HEK293 (cell line): ENCODE measurements around the gene GMEB1.

ENCODE experiments used
- IKZF3 ChIP-seq: fragments of 450-650 bp; IDR thresholded peaks from 2 replicates; pipeline ENCODE4 v1.5.0; 2018; ENCODE audit warnings: missing biosample characterization, mild to moderate bottlenecking, missing genetic modification characterization, moderate library complexity
- KLF16 ChIP-seq: fragments of 450-650 bp; formaldehyde crosslinking; IDR thresholded peaks from 2 replicates; pipeline ENCODE4 v1.5.1; 2017; ENCODE audit warnings: missing biosample characterization, missing genetic modification characterization
- MZF1 ChIP-seq: fragments of 450-650 bp; formaldehyde crosslinking; IDR thresholded peaks from 2 replicates; pipeline ENCODE4 v1.5.1; 2017; ENCODE audit warnings: missing biosample characterization, missing genetic modification characterization, borderline replicate concordance
- OSR2 ChIP-seq: fragments of 450-650 bp; formaldehyde crosslinking; IDR thresholded peaks from 2 replicates; pipeline ENCODE4 v1.5.1; 2016; ENCODE audit warnings: missing biosample characterization, missing genetic modification characterization
- PRDM1 ChIP-seq: fragments of 450-650 bp; formaldehyde crosslinking; IDR thresholded peaks from 2 replicates; pipeline ENCODE4; 2016; ENCODE audit warnings: missing biosample characterization, missing genetic modification characterization
- SALL2 ChIP-seq: fragments of 450-650 bp; formaldehyde crosslinking; IDR thresholded peaks from 2 replicates; pipeline ENCODE4 v1.5.0; 2017; ENCODE audit warnings: missing biosample characterization, mild to moderate bottlenecking, missing genetic modification characterization, borderline replicate concordance
- SP3 ChIP-seq: fragments of 450-650 bp; formaldehyde crosslinking; IDR thresholded peaks from 2 replicates; pipeline ENCODE4 v1.5.1; 2016; ENCODE audit warnings: missing biosample characterization, missing genetic modification characterization
- ZBTB11 ChIP-seq: fragments of 450-650 bp; formaldehyde crosslinking; conservative IDR thresholded peaks from 2 replicates; pipeline ENCODE4 v1.5.1; 2016; ENCODE audit warnings: low read depth, missing biosample characterization, missing genetic modification characterization
- ZBTB17 ChIP-seq: fragments of 450-650 bp; formaldehyde crosslinking; IDR thresholded peaks from 2 replicates; pipeline ENCODE4 v1.5.1; 2016; ENCODE audit warnings: missing biosample characterization, missing genetic modification characterization
- ZEB2 ChIP-seq: fragments of 450-650 bp; formaldehyde crosslinking; IDR thresholded peaks from 2 replicates; pipeline ENCODE4 v1.5.1; 2016; ENCODE audit warnings: missing biosample characterization, missing genetic modification characterization
- ZNF132 ChIP-seq: fragments of 450-650 bp; formaldehyde crosslinking; IDR thresholded peaks from 2 replicates; pipeline ENCODE4 v1.5.1; 2017; ENCODE audit warnings: missing biosample characterization, missing genetic modification characterization, borderline replicate concordance
- ZNF214 ChIP-seq: fragments of 450-650 bp; formaldehyde crosslinking; IDR thresholded peaks from 2 replicates; pipeline ENCODE4 v1.5.1; 2017; ENCODE audit warnings: missing biosample characterization, mild to moderate bottlenecking, missing genetic modification characterization, borderline replicate concordance
- ZNF292 ChIP-seq: fragments of 450-650 bp; formaldehyde crosslinking; IDR thresholded peaks from 2 replicates; pipeline ENCODE4 v1.5.1; 2016; ENCODE audit warnings: low read depth, missing biosample characterization, missing genetic modification characterization, borderline replicate concordance
- ZNF529 ChIP-seq: fragments of 450-650 bp; formaldehyde crosslinking; IDR thresholded peaks from 2 replicates; pipeline ENCODE4 v1.5.1; 2017; ENCODE audit warnings: missing genetic modification characterization, missing biosample characterization; ENCODE audit not compliant: insufficient replicate concordance
- ZNF660 ChIP-seq: fragments of 450-650 bp; IDR thresholded peaks from 2 replicates; pipeline ENCODE4 v1.5.1; 2018; ENCODE audit warnings: missing biosample characterization, mild to moderate bottlenecking, missing genetic modification characterization
- ZNF76 ChIP-seq: fragments of 450-650 bp; formaldehyde crosslinking; IDR thresholded peaks from 2 replicates; pipeline ENCODE4; 2016; ENCODE audit warnings: low read depth, missing biosample characterization, missing genetic modification characterization, borderline replicate concordance
- ZNF843 ChIP-seq: fragments of 450-650 bp; formaldehyde crosslinking; IDR thresholded peaks from 2 replicates; pipeline ENCODE4 v1.5.1; 2016; ENCODE audit warnings: missing biosample characterization, missing genetic modification characterization
- TF ChIP-seq, protein P1 (sequence below): fragments of 450-650 bp; formaldehyde crosslinking; conservative IDR thresholded peaks from 2 replicates; pipeline ENCODE4 v1.5.1; 2016; ENCODE audit warnings: low read depth, missing biosample characterization, missing genetic modification characterization
- TF ChIP-seq, protein P2 (sequence below): fragments of 450-650 bp; formaldehyde crosslinking; IDR thresholded peaks from 2 replicates; pipeline ENCODE4 v1.5.1; 2017; ENCODE audit warnings: missing biosample characterization, missing genetic modification characterization
- TF ChIP-seq, protein P3 (sequence below): fragments of 450-650 bp; formaldehyde crosslinking; IDR thresholded peaks from 2 replicates; pipeline ENCODE4 v1.5.1; 2017; ENCODE audit warnings: missing biosample characterization, missing genetic modification characterization
- TF ChIP-seq, protein P4 (sequence below): fragments of 450-650 bp; formaldehyde crosslinking; IDR thresholded peaks from 2 replicates; pipeline ENCODE4 v1.5.1; 2016; ENCODE audit warnings: missing biosample characterization, missing genetic modification characterization

Gene GMEB1

DNA sequence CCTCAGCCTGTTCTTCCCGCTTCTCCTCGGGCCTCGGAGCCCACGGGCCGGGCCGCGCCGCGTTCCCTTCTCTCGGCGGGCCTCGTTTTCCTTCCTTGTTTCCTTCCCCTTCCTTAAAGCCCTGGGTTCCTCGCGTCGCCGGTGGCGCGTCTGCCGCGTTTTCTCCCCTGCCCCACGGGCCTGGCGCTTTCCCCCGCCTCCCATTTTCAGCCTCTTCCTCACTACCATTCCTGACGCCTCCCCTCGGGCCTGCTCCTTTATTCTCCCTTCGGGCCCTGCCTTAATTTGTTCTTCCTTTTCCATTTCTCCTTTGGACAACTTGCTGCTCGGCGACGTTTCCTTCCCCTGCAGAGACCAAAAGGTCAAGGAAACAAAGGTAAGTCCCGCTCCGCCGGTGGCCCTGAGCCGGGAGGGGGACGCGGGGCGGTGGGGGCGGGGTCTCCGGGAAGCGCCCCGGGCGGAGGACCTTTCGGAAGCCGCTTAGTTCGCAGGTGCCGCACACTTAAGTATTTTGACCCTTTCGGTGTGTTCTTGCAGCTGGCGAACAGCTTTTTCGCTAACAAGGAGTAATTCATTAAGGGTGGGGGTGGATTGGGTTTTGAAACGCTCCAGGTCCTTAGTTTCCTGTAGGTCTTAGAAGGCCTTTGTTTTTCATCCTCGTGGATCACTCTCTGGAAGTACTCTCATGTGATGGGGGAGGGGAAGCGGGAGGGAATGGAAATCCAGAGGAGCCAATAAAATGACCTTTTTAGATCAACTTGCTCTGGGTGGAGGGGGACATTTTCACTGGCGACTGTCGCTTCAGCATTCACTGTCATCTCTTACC is 68.9 kb downstream of the GMEB1 start (continued):
- TF ChIP-seq IKZF3 (0 out of 2 replicates have a peak, but pooled peaks have one; percentile 31), PRDM1 (tag by site-specific recombination) (peak; percentile 90), ZEB2 (peak; percentile 30; the same call in 1 of the 2 replicates), ZNF292 (tag by site-specific recombination) (no peak), OSR2 (tag by site-specific recombination) (peak; percentile 41; the same call in 1 of the 2 replicates), MZF1 (tag by site-specific recombination) (peak; percentile 32; the same call in 1 of the 2 replicates), ZBTB11 (tag by site-specific recombination) (no peak), ZNF843 (tag by site-specific recombination) (no peak), SP3 (tag by site-specific recombination) (peak; percentile 33; the same call in 1 of the 2 replicates), KLF16 (no peak), ZNF529 (tag by site-specific recombination) (no peak), ZNF76 (tag by site-specific recombination) (no peak), ZNF660 (tag by site-specific recombination) (peak; percentile 23; the same call in 1 of the 2 replicates), ZNF214 (tag by site-specific recombination) (no peak), ZNF132 (no peak), SALL2 (tag by site-specific recombination) (no peak), ZBTB17 (tag by site-specific recombination) (peak; percentile 31; the same call in 1 of the 2 replicates)
- TF ChIP-seq, protein P1, sequence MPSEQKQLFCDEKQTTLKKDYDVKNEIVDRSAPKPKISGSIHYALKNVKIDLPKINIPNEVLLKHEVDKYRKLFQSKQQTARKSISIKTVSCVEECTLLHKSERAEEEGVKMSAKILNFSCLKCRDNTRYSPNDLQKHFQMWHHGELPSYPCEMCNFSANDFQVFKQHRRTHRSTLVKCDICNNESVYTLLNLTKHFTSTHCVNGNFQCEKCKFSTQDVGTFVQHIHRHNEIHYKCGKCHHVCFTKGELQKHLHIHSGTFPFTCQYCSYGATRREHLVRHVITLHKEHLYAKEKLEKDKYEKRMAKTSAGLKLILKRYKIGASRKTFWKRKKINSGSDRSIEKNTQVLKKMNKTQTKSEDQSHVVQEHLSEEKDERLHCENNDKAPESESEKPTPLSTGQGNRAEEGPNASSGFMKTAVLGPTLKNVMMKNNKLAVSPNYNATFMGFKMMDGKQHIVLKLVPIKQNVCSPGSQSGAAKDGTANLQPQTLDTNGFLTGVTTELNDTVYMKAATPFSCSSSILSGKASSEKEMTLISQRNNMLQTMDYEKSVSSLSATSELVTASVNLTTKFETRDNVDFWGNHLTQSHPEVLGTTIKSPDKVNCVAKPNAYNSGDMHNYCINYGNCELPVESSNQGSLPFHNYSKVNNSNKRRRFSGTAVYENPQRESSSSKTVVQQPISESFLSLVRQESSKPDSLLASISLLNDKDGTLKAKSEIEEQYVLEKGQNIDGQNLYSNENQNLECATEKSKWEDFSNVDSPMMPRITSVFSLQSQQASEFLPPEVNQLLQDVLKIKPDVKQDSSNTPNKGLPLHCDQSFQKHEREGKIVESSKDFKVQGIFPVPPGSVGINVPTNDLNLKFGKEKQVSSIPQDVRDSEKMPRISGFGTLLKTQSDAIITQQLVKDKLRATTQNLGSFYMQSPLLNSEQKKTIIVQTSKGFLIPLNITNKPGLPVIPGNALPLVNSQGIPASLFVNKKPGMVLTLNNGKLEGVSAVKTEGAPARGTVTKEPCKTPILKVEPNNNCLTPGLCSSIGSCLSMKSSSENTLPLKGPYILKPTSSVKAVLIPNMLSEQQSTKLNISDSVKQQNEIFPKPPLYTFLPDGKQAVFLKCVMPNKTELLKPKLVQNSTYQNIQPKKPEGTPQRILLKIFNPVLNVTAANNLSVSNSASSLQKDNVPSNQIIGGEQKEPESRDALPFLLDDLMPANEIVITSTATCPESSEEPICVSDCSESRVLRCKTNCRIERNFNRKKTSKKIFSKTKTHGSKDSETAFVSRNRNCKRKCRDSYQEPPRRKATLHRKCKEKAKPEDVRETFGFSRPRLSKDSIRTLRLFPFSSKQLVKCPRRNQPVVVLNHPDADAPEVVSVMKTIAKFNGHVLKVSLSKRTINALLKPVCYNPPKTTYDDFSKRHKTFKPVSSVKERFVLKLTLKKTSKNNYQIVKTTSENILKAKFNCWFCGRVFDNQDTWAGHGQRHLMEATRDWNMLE (tag by site-specific recombination): no peak
- TF ChIP-seq, protein P2, sequence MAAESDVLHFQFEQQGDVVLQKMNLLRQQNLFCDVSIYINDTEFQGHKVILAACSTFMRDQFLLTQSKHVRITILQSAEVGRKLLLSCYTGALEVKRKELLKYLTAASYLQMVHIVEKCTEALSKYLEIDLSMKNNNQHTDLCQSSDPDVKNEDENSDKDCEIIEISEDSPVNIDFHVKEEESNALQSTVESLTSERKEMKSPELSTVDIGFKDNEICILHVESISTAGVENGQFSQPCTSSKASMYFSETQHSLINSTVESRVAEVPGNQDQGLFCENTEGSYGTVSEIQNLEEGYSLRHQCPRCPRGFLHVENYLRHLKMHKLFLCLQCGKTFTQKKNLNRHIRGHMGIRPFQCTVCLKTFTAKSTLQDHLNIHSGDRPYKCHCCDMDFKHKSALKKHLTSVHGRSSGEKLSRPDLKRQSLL (tag by site-specific recombination): 0 out of 2 replicates have a peak, but pooled peaks have one; percentile 29
- TF ChIP-seq, protein P3, sequence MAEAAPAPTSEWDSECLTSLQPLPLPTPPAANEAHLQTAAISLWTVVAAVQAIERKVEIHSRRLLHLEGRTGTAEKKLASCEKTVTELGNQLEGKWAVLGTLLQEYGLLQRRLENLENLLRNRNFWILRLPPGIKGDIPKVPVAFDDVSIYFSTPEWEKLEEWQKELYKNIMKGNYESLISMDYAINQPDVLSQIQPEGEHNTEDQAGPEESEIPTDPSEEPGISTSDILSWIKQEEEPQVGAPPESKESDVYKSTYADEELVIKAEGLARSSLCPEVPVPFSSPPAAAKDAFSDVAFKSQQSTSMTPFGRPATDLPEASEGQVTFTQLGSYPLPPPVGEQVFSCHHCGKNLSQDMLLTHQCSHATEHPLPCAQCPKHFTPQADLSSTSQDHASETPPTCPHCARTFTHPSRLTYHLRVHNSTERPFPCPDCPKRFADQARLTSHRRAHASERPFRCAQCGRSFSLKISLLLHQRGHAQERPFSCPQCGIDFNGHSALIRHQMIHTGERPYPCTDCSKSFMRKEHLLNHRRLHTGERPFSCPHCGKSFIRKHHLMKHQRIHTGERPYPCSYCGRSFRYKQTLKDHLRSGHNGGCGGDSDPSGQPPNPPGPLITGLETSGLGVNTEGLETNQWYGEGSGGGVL: 0 out of 2 replicates have a peak, but pooled peaks have one; percentile 13
- TF ChIP-seq, protein P4, sequence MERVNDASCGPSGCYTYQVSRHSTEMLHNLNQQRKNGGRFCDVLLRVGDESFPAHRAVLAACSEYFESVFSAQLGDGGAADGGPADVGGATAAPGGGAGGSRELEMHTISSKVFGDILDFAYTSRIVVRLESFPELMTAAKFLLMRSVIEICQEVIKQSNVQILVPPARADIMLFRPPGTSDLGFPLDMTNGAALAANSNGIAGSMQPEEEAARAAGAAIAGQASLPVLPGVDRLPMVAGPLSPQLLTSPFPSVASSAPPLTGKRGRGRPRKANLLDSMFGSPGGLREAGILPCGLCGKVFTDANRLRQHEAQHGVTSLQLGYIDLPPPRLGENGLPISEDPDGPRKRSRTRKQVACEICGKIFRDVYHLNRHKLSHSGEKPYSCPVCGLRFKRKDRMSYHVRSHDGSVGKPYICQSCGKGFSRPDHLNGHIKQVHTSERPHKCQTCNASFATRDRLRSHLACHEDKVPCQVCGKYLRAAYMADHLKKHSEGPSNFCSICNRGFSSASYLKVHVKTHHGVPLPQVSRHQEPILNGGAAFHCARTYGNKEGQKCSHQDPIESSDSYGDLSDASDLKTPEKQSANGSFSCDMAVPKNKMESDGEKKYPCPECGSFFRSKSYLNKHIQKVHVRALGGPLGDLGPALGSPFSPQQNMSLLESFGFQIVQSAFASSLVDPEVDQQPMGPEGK: peak; percentile 42; the same call in 1 of the 2 replicates
- TF ChIP-seq, all 188 proteins: peak for 23
